Activated T-helper 1 cell treated with anti-CD3 and anti-CD28 coated beads, Interleukin-2, amount 50 U/mL, for 16 hours (primary cell): ENCODE data around the gene SATB2.

Experiments used
- DNase-seq, 2 donors: peaks; one replicate each; pipeline ENCODE4 v3.0.0-alpha.2; 2020; ENCODE audit warnings: low read depth in 1 of 2, low spot score in 1 of 2

The SATB2 gene

DNA sequence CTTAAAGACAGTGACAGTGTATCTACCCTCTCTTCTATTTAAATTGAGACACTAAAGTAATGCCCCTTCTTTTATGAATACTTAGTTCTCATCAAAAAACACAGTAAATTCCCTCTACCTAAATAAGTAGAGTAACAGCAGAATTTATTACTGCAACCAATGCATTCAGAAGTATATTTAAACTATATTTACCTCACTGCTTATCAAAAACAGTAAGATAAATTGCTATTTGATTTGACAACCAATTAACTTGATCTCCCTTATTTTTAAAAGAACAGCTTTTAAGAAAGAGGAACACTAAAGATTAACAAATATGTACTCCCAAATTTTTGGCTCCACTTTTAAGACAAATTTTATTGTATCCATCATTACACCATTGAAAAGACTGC, 4.8 kb downstream of the SATB2 start:
- DNase-seq, result no peak

- DNase-seq, result no peak
These were observed 5.3 kb downstream of the SATB2 start for GRCh38 chr2:199452260-199452990.

DNA sequence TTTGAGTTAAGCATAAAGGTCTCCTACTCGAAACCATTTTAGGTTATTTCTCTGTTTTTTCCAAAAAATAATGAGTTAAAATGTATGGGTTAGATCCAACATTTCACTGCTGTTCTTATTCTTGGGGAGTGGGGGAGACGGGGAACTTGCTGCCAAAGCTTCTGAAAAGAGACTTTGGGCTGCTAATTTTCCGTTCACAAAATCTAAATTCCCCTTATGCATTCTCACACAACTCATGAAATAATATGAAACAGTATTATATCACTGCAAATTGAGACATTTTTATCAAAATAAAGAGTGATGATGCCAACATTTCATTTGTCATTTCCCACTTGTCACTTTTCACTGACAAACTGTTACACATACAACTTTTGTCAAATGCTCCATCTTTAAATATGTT, 7.8 kb downstream of the SATB2 start:
- DNase-seq, result no peak

DNA sequence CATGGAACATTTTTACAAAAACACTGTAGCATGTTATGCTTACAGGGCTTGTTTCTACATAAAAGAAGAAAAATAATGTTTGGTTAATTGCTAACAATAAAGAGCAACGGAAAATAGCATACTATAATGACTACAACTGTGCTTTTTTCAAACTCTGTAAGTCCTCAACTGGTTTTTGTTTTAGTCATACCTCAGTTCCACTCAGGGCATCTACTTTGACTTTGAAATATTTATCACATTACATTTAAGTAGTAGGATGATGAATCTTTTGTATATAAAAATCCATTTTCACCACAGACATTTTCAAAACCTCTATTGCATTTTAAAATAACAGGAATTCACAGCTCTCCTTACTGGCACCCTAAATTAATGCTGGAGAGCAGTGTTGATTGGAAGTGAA, 8.3 kb downstream of the SATB2 start:
- no peak for DNase-seq

- DNase-seq, result no peak
These were observed 10.7 kb downstream of the SATB2 start for GRCh38 chr2:199446996-199447576.

- no peak for DNase-seq
These were observed 13.0 kb downstream of the SATB2 start for GRCh38 chr2:199444749-199445148.

DNA sequence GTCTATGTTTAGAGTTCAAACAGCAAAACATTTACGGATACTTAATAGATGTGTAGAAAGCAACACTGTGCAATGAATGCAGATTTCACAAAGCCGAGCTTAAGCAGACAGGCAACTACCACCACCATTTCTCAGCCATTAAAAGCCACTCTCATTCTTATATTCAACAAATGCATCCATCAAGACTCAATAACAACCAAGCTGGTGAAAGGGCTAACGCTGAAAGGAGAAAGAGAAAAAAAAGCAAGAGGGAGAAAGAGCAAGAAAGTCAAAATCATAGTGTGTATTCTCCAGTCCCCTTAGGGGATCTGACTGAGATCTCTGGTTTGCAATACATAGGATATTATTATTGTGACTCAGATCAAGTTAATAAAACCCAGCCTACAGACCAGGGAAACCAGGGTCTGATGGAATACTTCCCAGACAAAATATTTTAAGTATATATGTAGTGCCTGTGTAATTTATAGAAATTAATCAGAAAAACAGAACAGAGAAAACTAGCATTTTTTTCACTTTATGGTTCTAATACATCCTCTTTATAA, 14.1 kb downstream of the SATB2 start:
- no peak for DNase-seq

- no peak for DNase-seq
These were observed 15.6 kb downstream of the SATB2 start for GRCh38 chr2:199442173-199442572.

DNA sequence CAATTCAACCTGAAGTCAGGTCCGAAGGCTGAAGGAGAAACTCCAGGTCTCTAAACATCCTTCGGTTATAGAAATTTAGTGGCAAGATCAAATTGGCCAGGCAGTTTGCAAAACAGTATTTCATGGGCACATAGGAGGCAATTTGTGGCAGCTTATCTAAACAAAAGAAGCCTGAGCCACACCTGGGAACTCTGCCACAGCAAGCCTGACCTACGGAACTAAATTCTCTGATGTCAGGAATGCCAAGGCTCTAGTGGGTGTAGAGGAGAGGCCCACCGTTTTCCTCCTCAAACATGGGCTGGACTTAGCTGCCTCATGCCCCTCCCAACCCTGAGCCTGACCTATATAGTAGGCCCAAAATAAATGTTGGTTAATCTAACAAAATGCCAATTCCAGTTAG, 16.0 kb downstream of the SATB2 start:
- no peak for DNase-seq

DNA sequence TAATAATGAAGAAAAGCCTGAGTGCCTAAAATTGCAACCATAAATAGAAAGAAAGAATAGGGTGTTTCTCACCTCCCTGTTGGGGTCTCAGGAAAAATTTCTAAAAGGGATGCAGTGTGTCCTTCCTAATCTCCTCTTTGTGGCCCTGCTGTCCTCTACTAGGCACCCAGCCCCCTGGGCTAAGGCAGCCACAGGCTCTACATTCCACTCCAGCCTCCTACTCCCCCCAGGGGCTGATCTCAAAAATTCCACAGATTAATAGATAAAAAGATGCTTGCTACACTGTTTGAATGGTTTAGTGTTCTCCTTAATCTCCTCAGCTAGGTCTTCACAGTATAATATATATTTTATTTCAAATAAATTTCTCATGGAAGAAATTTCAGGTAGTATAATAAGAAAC, 17.6 kb downstream of the SATB2 start:
- DNase-seq, result no peak

DNA sequence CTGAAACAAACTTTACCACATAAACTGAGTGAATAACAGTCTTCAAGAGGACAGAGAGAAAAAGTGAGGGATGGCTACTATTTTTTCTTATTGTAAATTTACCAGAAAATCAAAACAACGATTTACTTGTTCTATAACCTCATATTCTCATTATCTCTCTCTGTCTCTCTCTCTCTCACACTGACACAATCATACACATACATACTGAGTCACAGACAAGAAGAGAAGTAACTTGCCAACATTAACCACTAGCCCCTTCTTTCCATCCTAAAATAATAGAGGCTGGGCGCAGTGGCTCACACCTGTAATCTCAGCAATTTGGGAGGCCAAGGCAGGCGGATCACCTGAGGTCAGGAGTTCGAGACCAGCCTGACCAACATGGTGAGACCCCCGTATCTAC, 18.2 kb downstream of the SATB2 start:
- DNase-seq, result no peak

DNA sequence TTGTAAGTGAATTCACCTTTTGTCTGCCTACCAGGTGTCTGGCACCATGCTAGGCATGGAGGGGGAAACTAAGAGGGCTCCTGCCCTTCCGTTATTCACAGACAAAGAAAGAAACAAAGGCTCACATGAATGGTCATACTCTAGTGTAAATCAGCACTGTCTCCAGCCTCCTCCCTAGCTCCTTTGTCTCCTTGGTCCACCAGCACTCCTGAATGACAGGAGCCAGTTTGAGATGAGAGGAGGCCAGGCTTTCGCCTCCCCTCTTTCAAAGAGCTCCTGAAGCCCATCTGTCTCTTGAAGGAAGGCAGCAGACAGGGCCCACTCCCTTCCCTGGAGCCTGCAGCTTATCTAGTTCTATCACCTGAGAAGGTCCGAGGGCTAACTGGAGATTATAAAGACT, 18.7 kb downstream of the SATB2 start:
- no peak for DNase-seq

- DNase-seq, result no peak
These were observed 23.2 kb downstream of the SATB2 start for GRCh38 chr2:199434555-199434954.

GRCh38 chr2:199433204-199433832, 24.4 kb downstream of the SATB2 start:
- DNase-seq, result no peak

DNA sequence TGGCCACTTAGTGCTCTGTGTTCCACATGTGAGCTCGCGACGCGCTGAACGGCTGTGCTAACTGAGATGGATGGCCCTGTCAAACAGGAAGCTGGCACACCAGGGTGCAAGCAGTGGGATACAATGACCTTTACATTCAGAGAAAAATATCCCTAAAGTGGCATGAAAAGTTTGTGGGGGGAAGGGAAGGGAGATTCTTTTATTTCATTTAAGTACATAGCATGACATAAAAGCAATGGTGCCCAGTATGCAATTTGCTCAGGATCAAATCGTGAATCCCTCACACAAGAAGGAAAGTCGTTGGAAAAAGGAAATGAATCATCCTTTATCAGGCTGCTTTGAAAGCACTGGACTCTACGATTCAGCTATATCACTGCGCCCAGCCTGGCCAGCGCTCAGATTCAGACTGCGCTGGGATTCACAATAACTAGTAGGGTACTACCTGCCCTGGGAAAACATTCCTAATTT, 26.0 kb downstream of the SATB2 start:
- no peak for DNase-seq

- no peak for DNase-seq
These were observed 27.5 kb downstream of the SATB2 start for GRCh38 chr2:199430214-199430613.

DNA sequence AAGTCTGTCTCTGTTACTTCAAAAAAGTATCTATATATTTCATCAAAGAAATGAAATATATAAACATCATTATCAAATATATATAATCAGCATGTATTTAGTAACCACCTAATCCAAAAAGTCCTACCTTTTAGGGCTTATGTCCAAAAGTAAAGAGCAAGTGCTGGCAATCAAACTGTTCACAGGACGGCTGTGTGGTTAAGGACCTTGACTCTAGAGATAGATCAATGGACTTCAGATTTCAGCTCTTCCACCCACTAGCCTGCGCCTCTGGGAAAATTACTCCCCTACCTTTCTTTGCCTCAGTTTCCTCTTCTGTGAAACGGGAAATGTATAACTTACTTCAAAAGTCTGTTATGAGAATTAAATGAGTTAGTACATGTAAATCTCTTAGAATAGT, 29.4 kb downstream of the SATB2 start:
- no peak for DNase-seq

- DNase-seq, result no peak
These were observed 33.6 kb downstream of the SATB2 start for GRCh38 chr2:199424160-199424559.

DNA sequence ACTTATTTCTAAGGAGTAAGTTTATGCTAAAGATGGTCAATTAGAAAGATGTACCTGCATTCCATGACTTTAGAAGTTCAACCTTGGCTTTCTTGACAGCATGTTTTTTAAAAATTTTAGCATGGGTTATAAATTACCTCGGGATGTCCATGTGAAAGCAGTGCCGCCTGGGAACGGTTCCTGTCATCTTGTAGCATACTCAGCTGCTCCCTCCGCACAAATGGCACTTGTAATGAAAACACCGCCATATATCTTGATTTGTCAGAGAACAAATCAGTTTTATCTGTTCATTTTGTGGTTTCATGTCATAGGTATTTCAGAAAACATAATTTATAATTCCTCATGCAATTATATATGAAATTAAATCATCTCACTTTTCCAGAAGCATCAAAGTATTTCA, 38.3 kb downstream of the SATB2 start:
- DNase-seq, result no peak

GRCh38 chr2:199414465-199414864, 43.3 kb downstream of the SATB2 start:
- no peak for DNase-seq

GRCh38 chr2:199414001-199414400, 43.7 kb downstream of the SATB2 start:
- DNase-seq, result no peak

DNA sequence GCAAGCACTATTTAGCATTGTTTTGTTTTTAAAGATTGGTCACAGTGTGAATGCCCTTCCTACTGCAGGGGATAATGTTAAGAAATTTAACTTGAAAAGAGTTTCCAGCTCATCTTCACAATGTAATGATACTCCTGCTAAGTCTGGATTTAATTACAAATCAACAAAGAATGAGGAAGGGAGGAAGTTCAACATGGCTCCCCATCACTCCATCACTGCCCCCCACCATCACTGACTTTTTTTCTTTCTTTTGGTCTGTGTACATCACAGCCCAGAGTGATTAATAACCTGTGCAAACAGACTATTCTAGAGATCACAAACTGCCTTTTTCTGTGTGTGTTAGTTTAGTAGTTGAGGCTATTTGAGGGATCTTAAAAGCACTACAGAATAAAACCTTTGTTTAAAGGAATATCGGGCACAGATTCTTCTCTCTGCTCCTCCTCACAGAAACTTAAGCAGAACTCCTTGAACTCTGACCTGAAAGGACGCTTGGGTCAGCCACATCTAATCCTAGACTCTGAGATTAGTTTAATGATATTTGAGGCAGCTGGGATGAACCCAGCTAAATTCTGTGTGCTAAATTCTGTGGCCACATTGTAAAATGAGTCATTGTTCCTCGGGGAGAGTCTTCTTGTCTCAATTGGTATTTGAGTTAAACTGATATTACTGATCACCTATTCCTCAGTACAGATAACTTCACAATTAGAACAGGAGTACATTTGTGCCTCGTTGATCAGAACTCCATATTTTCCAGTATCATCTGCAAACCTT, 47.8 kb downstream of the SATB2 start:
- DNase-seq, result no peak
